ENCODE data around the gene AATF.

The AATF gene

GRCh38 chr17:37047631-37048104, 98.9 kb downstream of the AATF start:
- Mint-ChIP-seq H3K4me3 (no peak overlapping the region), H3K27me3 (no peaks in the 10 kb centered on the region), H3K27ac (peak overlapping the region; percentile 49), H3K36me3 (peaks cover 17% of the 10 kb centered on the region), H3K9me3 (no peaks in the 10 kb centered on the region), H3K4me1 (peaks cover 10% of the 10 kb centered on the region)
- peak; percentile 86 for DNase-seq
- CTCF ChIA-PET: interaction anchor here (0.6 to 5.6 kb wide), 22 partner anchors 9 to 445 kb away, joined by 3 to 63 read pairs (median 3); partner anchors contain the start of genes AATF and MRM1

DNA sequence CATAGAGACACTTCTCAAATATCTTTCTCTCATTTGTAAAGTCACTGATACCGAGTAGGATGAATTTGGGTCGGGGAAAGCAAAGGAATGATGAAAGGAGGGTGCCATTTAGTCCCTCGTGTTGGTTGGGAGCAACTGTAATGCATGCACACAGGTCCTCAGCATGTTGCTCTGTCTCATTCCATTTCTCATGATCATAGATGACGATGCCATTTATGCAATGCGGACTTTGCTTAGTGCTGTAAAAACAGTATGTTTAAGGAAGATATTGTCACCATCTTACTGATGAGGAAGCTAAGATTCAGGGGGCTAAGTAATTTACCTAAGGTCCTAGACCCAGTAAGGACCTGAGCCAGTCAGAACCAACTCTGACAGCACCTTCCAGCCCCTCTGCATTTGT, 100.1 kb downstream of the AATF start:
- Mint-ChIP-seq H3K36me3 (peaks cover 13% of the 10 kb centered on the region), H3K27ac (no peak overlapping the region), H3K4me1 (peaks cover 6% of the 10 kb centered on the region), H3K27me3 (no peaks in the 10 kb centered on the region), H3K9me3 (no peaks in the 10 kb centered on the region), H3K4me3 (no peak overlapping the region)
- no peak for DNase-seq
- CTCF ChIA-PET: interaction anchor here (1.0 to 5.6 kb wide), 8 partner anchors 34 to 447 kb away, joined by 3 to 63 read pairs (median 4); partner anchors contain the start of genes AATF and MRM1

- Mint-ChIP-seq H3K9me3 (no peaks in the 10 kb centered on the region), H3K27ac (no peak overlapping the region), H3K36me3 (peaks cover 17% of the 10 kb centered on the region), H3K4me1 (peaks cover 6% of the 10 kb centered on the region), H3K27me3 (no peaks in the 10 kb centered on the region), H3K4me3 (no peak overlapping the region)
- CTCF ChIA-PET: no interaction called here
- no peak for DNase-seq
These were observed 102.2 kb downstream of the AATF start for GRCh38 chr17:37050920-37051319.

- H3K27ac Mint-ChIP-seq: no peak overlapping the region
- no peaks in the 10 kb centered on the region for H3K27me3 Mint-ChIP-seq
- H3K36me3 Mint-ChIP-seq: peaks cover 20% of the 10 kb centered on the region
- H3K9me3 Mint-ChIP-seq: no peaks in the 10 kb centered on the region
- peaks cover 6% of the 10 kb centered on the region for H3K4me1 Mint-ChIP-seq
- DNase-seq: no peak
- CTCF ChIA-PET: no interaction called here
- H3K4me3 Mint-ChIP-seq: no peak overlapping the region
These were observed 102.6 kb downstream of the AATF start for GRCh38 chr17:37051381-37051780.

- no peak overlapping the region for H3K27ac Mint-ChIP-seq
- no peaks in the 10 kb centered on the region for H3K27me3 Mint-ChIP-seq
- CTCF ChIA-PET: no interaction called here
- DNase-seq: no peak
- H3K36me3 Mint-ChIP-seq: peaks cover 23% of the 10 kb centered on the region
- peaks cover 6% of the 10 kb centered on the region for H3K4me1 Mint-ChIP-seq
- H3K4me3 Mint-ChIP-seq: no peak overlapping the region
- no peaks in the 10 kb centered on the region for H3K9me3 Mint-ChIP-seq
These were observed 103.1 kb downstream of the AATF start for GRCh38 chr17:37051833-37052232.

DNA sequence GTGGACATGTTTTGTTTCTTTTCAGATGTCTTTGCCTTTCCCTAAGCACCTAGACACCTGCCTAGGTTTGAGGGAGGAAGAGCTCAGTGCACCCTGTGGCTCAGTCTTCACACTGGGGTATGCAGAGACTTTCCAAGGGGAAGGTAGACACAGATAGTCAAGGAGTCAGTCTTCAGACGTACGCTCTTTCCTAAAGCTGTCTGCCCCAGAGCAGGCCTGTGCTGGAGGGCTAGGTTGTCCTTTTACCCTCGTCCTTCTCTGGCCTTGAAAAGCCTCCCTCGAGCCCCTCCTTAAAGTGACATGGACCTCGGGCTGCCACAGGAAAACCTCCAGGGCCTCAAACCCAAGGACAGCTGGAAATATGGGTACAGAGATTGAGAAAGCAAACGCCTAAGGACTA, 103.7 kb downstream of the AATF start:
- Mint-ChIP-seq H3K4me1 (peaks cover 6% of the 10 kb centered on the region), H3K36me3 (peaks cover 26% of the 10 kb centered on the region), H3K4me3 (no peak overlapping the region), H3K9me3 (no peaks in the 10 kb centered on the region), H3K27ac (peak overlapping the region; percentile 75), H3K27me3 (no peaks in the 10 kb centered on the region)
- CTCF ChIA-PET: no interaction called here
- no peak for DNase-seq

DNA sequence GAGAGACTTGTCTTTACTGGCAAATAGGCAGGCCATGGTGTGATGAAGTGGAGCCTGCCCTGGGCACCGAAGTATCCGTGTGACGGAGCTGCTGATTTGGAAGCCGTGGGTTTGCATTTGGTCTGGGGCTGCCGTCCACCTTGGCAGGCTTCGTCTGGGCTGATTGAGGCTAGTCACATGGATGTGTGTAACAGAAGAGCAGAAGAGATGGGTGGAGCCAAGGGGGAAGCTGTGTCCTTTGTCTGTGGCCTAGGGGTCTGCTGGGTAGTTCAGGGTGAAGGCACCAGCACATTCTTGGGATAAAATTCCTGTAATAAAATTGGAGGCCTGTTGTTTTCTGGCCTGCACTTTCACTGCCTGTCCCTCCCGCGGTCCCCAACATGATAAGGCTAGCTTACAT, 106.1 kb downstream of the AATF start:
- Mint-ChIP-seq H3K9me3 (no peaks in the 10 kb centered on the region), H3K36me3 (peaks cover 20% of the 10 kb centered on the region), H3K4me1 (no peaks in the 10 kb centered on the region), H3K4me3 (no peak overlapping the region), H3K27me3 (no peaks in the 10 kb centered on the region), H3K27ac (no peak overlapping the region)
- DNase-seq: no peak
- CTCF ChIA-PET: interaction anchor here (2.3 kb wide), 1 partner anchor 451 kb away, joined by 6 read pairs; no protein-coding TSS in a partner anchor

DNA sequence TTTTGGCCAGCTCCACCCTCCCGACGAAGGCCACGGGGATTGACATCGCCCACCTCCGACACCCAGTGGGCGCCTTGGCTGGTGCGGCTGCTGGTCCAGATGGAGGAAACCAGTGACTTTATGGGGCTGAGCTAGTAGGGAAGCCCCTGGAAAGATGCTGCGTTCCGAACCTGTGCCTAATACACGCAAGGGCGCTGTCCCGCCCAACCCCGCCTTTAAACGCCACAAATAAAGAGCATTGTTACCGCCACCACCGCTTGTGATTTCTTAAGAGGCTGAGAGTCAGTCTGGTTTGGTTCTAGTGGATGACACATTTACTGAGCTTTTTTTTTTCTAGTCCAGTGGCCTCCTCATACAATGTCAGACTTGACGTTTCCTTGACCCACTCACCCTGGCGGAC, 107.9 kb downstream of the AATF start:
- DNase-seq: no peak
- no peaks in the 10 kb centered on the region for H3K4me1 Mint-ChIP-seq
- no peaks in the 10 kb centered on the region for H3K9me3 Mint-ChIP-seq
- peaks cover 3% of the 10 kb centered on the region for H3K27me3 Mint-ChIP-seq
- H3K4me3 Mint-ChIP-seq: no peak overlapping the region
- H3K36me3 Mint-ChIP-seq: peaks cover 18% of the 10 kb centered on the region
- CTCF ChIA-PET: interaction anchor here (1.0 to 2.3 kb wide), 2 partner anchors 9 to 453 kb away, joined by 5 to 6 read pairs; no protein-coding TSS in a partner anchor
- H3K27ac Mint-ChIP-seq: no peak overlapping the region

DNA sequence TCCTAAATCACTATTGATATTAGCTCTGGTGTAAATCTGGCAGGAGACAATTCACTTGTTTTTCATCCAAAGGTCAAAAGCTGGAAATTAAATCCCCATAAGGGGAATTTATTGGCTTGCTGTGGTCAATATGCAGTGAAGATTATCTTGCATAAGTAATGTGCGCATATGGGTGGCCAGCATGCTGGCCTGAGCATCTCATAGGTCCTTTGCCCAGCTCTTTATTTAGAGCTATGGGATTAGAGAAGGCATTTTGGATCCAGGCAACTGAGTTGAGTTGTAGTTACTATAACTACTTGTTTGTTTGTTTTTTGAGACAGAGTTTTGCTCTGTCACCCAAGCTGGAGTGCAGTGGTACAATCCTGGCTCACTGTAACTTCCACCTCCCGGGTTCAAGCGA, 110.7 kb downstream of the AATF start:
- DNase-seq: no peak
- Mint-ChIP-seq H3K27me3 (peaks cover 7% of the 10 kb centered on the region), H3K4me3 (no peak overlapping the region), H3K4me1 (no peaks in the 10 kb centered on the region), H3K27ac (no peak overlapping the region), H3K9me3 (no peaks in the 10 kb centered on the region), H3K36me3 (peaks cover 14% of the 10 kb centered on the region)
- CTCF ChIA-PET: interaction anchor here (0.7 kb wide), 1 partner anchor 12 kb away, joined by 3 read pairs; no protein-coding TSS in a partner anchor

DNA sequence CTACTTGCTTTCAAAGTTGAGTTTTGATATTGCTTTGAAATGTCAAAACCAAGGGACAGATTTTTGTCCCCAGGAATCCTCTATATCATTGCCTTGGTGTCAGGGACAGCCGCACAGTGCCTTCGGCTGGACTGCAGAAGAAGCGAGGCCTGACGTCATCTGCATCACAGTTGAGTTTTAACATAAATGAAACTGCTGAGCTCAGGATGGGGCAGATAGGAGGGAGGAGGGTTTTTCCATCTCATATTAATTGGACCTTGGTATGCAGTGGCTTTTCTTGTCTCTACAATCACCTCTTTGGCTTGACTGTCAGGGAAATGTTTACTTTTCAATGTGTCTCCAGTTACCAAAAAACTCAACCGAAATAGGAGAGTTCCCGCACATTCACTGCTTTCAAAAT, 111.3 kb downstream of the AATF start:
- no peak for DNase-seq
- H3K36me3 Mint-ChIP-seq: peaks cover 13% of the 10 kb centered on the region
- H3K27me3 Mint-ChIP-seq: peaks cover 13% of the 10 kb centered on the region
- H3K4me1 Mint-ChIP-seq: no peaks in the 10 kb centered on the region
- CTCF ChIA-PET: no interaction called here
- H3K4me3 Mint-ChIP-seq: no peak overlapping the region
- no peak overlapping the region for H3K27ac Mint-ChIP-seq
- H3K9me3 Mint-ChIP-seq: no peaks in the 10 kb centered on the region

DNA sequence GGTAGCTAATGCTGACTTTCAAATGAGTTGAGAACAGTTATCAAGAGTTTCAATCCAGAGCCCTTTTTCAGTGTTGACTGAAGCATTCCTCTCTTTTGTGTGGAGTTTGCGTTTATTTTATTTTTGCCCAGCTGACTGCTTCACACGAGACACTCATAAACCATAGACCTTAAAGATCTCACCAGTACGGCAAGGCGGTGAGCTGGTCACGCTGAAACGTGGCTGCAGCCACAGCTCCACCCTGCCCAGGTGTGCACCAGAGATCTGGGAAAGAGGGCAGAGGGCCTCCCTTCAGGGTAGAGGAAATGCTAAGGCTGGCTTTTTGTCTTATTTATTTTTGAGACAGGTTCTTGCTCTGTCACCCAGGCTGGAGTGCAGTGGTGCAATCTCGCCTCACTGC, 112.2 kb downstream of the AATF start:
- Mint-ChIP-seq H3K27ac (no peak overlapping the region), H3K27me3 (peaks cover 18% of the 10 kb centered on the region), H3K36me3 (peaks cover 13% of the 10 kb centered on the region), H3K4me3 (no peak overlapping the region), H3K9me3 (no peaks in the 10 kb centered on the region), H3K4me1 (no peaks in the 10 kb centered on the region)
- DNase-seq: no peak
- CTCF ChIA-PET: no interaction called here

DNA sequence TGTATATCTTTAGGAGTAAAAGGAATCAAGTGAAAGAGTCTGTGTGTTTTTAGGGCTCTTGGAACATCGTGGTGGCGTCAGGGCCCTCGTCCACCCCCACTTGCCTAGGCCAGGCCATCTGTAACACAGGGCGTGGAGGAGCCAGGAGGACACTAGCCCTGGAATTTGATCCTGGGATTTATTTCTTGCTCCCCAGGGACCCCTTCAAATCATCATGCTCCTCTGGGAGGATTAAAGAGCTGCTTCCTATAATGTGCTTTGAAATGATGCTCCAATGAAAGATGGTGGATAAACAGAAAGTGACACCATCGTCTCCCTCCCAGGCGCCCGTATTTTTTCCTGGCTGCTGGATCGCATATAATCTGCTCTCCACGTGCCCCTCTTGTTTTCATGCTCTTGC, 113.3 kb downstream of the AATF start:
- H3K27ac Mint-ChIP-seq: no peak overlapping the region

GRCh38 chr17:37064206-37064605, 115.5 kb downstream of the AATF start:
- no peaks in the 10 kb centered on the region for H3K4me1 Mint-ChIP-seq
- DNase-seq: no peak
- CTCF ChIA-PET: interaction anchor here (1.3 kb wide), 1 partner anchor 309 kb away, joined by 3 read pairs; no protein-coding TSS in a partner anchor
- no peaks in the 10 kb centered on the region for H3K9me3 Mint-ChIP-seq
- no peak overlapping the region for H3K4me3 Mint-ChIP-seq
- H3K36me3 Mint-ChIP-seq: no peaks in the 10 kb centered on the region
- H3K27me3 Mint-ChIP-seq: peaks cover 34% of the 10 kb centered on the region
- no peak overlapping the region for H3K27ac Mint-ChIP-seq

More for the DNA sequence above, 113.3 kb downstream of the AATF start:
- CTCF ChIA-PET: no interaction called here
- DNase-seq: no peak
- Mint-ChIP-seq H3K4me3 (no peak overlapping the region), H3K9me3 (no peaks in the 10 kb centered on the region), H3K27me3 (peaks cover 23% of the 10 kb centered on the region), H3K4me1 (no peaks in the 10 kb centered on the region), H3K36me3 (peaks cover 5% of the 10 kb centered on the region)

DNA sequence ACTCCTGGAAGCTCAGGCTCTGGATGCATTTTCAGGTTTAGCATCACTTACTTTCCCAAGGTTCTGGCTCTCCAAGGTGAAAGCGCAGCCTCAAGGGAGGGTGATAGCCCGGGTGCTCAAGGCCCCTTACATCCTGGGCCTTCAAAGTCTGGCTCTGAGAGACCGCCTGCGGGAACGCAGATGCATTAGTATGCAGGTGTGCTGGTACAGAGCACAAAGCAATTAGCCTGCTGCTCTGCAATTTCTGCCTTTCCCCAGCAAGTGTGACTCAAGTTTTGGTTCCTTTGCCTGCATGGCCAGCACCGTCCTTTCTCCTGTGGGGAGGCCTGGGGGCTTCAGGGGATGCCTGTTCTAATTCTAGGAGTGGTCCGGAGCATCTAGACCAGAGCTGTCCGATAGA, 116.2 kb downstream of the AATF start:
- CTCF ChIA-PET: interaction anchor here (1.3 kb wide), 1 partner anchor 308 kb away, joined by 3 read pairs; no protein-coding TSS in a partner anchor
- no peaks in the 10 kb centered on the region for H3K9me3 Mint-ChIP-seq

GRCh38 chr17:37065486-37066321, 117.0 kb downstream of the AATF start:
- H3K27ac Mint-ChIP-seq: no peak overlapping the region
- H3K36me3 Mint-ChIP-seq: no peaks in the 10 kb centered on the region
- no peaks in the 10 kb centered on the region for H3K9me3 Mint-ChIP-seq
- peaks cover 34% of the 10 kb centered on the region for H3K27me3 Mint-ChIP-seq
- no peaks in the 10 kb centered on the region for H3K4me1 Mint-ChIP-seq
- CTCF ChIA-PET: no interaction called here
- DNase-seq: no peak
- no peak overlapping the region for H3K4me3 Mint-ChIP-seq

More for the DNA sequence above, 116.2 kb downstream of the AATF start:
- no peak for DNase-seq
- peaks cover 34% of the 10 kb centered on the region for H3K27me3 Mint-ChIP-seq
- H3K36me3 Mint-ChIP-seq: no peaks in the 10 kb centered on the region
- no peaks in the 10 kb centered on the region for H3K4me1 Mint-ChIP-seq
- no peak overlapping the region for H3K27ac Mint-ChIP-seq
- H3K4me3 Mint-ChIP-seq: no peak overlapping the region

Data from activated naive CD4-positive, alpha-beta T cell treated with anti-CD3 and anti-CD28 coated beads, Interleukin-2, amount 10 ng/mL, durations not matched to agents 7 days and 5 days (primary cell).